Progenitor cell of endocrine pancreas (in vitro differentiated cells): Measurements from ENCODE around the gene RAD51B. TPM values are rescaled to one million over a fixed set of nuclear protein-coding genes. Genes with fewer than 3 reads are reported as not detected.

ENCODE experiments used
- DNase-seq: peaks from one replicate; pipeline ENCODE4 v3.0.0; 2021; ENCODE audit warnings: low spot score; ENCODE audit not compliant: unreplicated experiment
- H3K27ac Mint-ChIP-seq: 2 replicates; pipeline ENCODE4 v1.8.0; 2021; ENCODE audit warnings: mild to moderate bottlenecking, moderate library complexity, mixed read lengths
- H3K27me3 Mint-ChIP-seq: 2 replicates; pipeline ENCODE4 v1.8.0; 2021; ENCODE audit warnings: mixed read lengths
- H3K36me3 Mint-ChIP-seq: 2 replicates; pipeline ENCODE4 v1.8.0; 2022; ENCODE audit warnings: mixed read lengths; ENCODE audit not compliant: insufficient read depth
- H3K4me1 Mint-ChIP-seq: 2 replicates; pipeline ENCODE4 v1.8.0; 2021; ENCODE audit warnings: low read depth, mixed read lengths
- H3K4me3 Mint-ChIP-seq: 2 replicates; pipeline ENCODE4 v1.8.0; 2021; ENCODE audit warnings: low read depth, mild to moderate bottlenecking, moderate library complexity, mixed read lengths
- H3K9me3 Mint-ChIP-seq: 2 replicates; pipeline ENCODE4 v1.8.0; 2021; ENCODE audit warnings: low read depth, mixed read lengths
- CTCF ChIP-seq: fragments of 200-600 bp; sonication (generic); IDR thresholded peaks from one replicate; pipeline ENCODE4 v1.5.0; 2021; ENCODE audit warnings: antibody characterized with exemption, mild to moderate bottlenecking; ENCODE audit not compliant: unreplicated experiment
- total RNA-seq: library from RNA; stranded (reverse); gene quantifications from 2 replicates; pipeline ENCODE4 v1.2.1, GENCODE V29; 2021

RAD51B gene
- total RNA-seq, 1 donor from 2014 or later: 24.7 TPM

GRCh38 chr14:68664225-68664681 is 844.7 kb downstream of the RAD51B start:
- Mint-ChIP-seq H3K4me3 (no peak overlapping the region), H3K4me1 (peaks cover 20% of the 10 kb centered on the region), H3K9me3 (no peaks in the 10 kb centered on the region), H3K36me3 (no peaks in the 10 kb centered on the region), H3K27me3 (no peaks in the 10 kb centered on the region), H3K27ac (no peak overlapping the region)
- TF ChIP-seq CTCF: no peak
- no peak for DNase-seq

- no peak overlapping the region for H3K4me3 Mint-ChIP-seq
- H3K9me3 Mint-ChIP-seq: no peaks in the 10 kb centered on the region
- no peak for DNase-seq
- H3K27me3 Mint-ChIP-seq: no peaks in the 10 kb centered on the region
- no peaks in the 10 kb centered on the region for H3K36me3 Mint-ChIP-seq
- H3K27ac Mint-ChIP-seq: no peak overlapping the region
- no peak for TF ChIP-seq CTCF
- H3K4me1 Mint-ChIP-seq: peaks cover 19% of the 10 kb centered on the region
Measured at GRCh38 chr14:68665131-68665530, 845.6 kb downstream of the RAD51B start.

- no peaks in the 10 kb centered on the region for H3K9me3 Mint-ChIP-seq
- no peaks in the 10 kb centered on the region for H3K27me3 Mint-ChIP-seq
- no peak overlapping the region for H3K4me3 Mint-ChIP-seq
- H3K27ac Mint-ChIP-seq: no peak overlapping the region
- H3K4me1 Mint-ChIP-seq: peaks cover 19% of the 10 kb centered on the region
- TF ChIP-seq CTCF: no peak
- H3K36me3 Mint-ChIP-seq: no peaks in the 10 kb centered on the region
- DNase-seq: no peak
Measured at GRCh38 chr14:68665792-68666204, 846.2 kb downstream of the RAD51B start.

GRCh38 chr14:68666236-68666635 is 846.7 kb downstream of the RAD51B start:
- no peaks in the 10 kb centered on the region for H3K27me3 Mint-ChIP-seq
- TF ChIP-seq CTCF: no peak
- no peak overlapping the region for H3K4me3 Mint-ChIP-seq
- no peak for DNase-seq
- no peaks in the 10 kb centered on the region for H3K36me3 Mint-ChIP-seq
- H3K9me3 Mint-ChIP-seq: no peaks in the 10 kb centered on the region
- peaks cover 19% of the 10 kb centered on the region for H3K4me1 Mint-ChIP-seq
- H3K27ac Mint-ChIP-seq: no peak overlapping the region

GRCh38 chr14:68666899-68667298 is 847.3 kb downstream of the RAD51B start:
- H3K27me3 Mint-ChIP-seq: no peaks in the 10 kb centered on the region
- H3K36me3 Mint-ChIP-seq: no peaks in the 10 kb centered on the region
- no peak overlapping the region for H3K27ac Mint-ChIP-seq
- TF ChIP-seq CTCF: no peak
- peaks cover 16% of the 10 kb centered on the region for H3K4me1 Mint-ChIP-seq
- no peaks in the 10 kb centered on the region for H3K9me3 Mint-ChIP-seq
- H3K4me3 Mint-ChIP-seq: no peak overlapping the region
- DNase-seq: no peak
